ENCODE data around the gene ZNF627.
"Not testable (repeated sequence)": the region's sequence is repeated elsewhere in the genome, so short reads cannot be mapped to it uniquely, and the experiment has no call there.

The ZNF627 gene

DNA sequence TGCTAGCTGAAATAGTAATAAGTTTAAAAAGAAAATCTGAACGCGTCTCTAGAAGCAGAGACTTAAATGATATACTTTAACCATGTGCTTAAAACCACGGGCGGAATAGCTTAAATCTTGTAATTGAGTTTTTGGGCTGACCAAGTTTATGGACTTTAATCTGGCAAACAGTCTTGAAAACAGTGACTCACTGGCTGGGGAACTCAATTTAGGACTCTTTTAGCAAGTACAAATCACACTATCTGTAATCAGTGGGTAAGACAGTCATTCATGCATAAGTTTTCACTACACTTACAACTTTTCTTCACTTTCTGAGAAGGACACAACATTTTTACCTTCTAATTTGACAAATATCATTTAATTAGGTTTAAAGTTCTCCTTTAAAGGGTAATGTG lies 26.8 kb downstream of the ZNF627 start:
- no peak for DNase-seq (ENCODE audit: low spot score)

DNA sequence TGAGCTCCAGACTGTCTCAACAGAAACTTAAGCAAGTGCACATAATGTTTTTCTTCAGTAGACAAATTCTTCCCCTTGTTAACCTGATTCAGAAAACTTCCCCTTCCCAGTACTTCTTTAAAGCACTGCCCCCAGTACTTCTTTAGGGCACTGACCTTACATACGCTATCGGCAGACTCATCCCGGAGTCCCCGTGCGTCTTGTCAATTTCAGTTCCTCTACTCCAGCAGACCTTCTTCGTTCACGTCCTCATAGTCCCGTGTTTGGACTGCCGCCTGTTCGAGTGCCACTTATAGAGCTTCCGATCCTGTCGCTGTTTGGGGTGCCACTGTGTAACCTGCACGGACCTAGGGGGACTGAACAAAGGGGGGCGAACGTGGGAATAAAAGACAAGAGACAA lies 29.0 kb downstream of the ZNF627 start:
- no peak for DNase-seq (ENCODE audit: low spot score)

DNA sequence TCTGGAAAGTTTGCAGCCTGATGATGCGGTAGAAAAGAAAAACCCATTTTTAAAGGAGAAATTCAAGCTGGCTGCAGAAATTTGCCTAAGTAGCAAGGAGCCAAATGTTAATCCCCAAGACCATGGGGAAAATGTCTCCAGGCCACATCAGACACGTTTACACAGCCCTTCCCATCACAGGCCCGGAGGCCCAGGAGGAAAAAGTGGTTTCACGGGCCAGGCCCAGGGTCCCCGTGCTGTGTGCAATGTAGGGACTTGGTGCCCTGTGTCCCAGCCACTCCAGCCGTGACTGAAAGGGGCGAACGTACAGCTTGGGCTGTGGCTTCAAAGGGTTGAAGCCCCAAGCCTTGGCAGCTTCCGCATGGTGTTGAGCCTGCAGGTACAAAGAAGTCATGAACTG lies 35.9 kb downstream of the ZNF627 start:
- DNase-seq (ENCODE audit: low spot score): no peak

DNA sequence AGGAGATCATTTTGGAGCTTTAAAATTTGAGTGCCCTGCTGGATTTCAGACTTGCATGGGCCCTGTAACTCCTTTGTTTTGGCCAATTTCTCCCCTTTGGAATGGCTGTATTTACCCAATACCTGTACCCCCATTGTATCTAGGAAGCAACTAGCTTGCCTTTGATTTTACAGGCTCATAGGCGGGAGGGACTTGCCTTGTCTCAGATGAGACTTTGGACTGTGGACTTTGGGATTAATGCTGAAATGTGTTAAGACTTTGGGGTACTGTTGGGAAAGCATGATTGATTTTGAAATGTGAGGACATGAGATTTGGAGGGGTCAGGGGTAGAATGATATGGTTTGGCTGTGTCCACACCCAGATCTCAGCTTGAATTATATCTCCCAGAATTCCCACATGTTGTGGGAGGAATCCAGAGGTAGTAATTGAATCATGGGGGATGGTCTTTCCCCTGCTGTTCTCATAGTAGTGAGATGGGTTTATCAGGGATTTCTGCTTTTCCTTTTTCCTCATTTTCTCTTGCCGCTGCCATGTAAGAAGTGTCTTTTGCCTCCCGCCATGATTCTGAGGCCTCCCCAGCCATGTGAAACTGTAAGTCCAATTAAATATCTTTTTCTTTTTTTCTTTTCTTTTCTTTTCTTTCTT lies 36.9 kb downstream of the ZNF627 start:
- DNase-seq (ENCODE audit: low spot score): not testable (repeated sequence)

DNA sequence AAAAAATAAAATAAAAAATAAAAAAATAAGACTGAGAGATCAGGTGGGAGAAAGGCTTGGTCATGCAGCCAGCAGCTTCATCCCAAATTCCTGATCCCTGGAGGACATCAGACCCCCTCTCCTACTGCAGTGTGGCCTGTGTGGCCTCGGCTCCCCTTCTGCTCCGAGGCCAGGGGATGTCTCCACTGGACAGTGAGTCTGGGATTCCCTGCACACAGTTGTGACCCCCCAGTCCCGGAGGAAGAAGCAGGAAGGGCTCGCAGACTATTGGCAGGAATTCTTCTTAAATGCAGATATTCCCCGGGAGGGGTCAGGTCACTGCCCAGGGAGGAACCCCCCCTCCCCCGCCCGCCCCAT lies 41.9 kb downstream of the ZNF627 start:
- no peak for DNase-seq (ENCODE audit: low spot score)

DNA sequence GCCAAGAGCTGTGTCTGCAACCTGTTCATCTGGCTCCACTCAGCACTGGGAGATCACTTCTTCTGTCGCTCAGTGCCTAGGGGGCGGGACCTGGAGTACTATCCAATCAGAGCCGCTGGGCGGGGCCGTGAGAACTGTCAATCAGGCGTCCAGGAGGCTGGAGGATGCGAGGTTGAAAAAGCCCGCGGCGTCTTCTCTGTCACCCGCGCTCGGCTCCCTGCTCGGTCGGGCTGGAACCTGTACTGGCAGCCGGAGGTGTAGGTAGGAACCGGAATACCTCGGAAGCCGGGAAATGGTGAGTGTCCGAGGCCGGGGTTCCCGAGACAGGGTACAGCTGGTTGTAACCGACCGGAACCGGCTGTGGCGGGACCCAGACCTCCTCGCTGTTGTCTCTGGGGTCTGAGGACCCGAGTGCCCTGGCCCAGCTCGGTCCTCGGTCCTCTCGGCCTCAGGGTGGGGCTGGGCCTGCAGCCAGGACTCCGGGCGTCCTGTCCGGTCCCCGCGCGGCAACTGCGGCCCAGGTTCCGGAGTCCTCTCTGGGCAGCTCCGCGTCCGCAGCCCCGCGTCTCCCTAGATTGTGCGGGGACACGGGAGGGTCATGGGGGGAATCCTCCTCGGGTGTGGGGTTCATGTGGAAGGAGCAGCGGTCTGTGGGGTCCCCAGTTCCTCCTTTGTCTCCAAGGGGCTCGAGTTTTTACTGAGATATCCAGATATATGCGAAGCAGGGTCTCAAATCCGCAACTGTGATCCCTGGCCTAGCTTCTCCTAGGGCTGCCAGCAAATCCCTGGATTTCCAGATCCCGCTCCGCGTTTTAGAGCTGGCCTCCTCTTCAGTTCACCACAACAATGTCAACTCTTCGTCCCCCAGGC lies 42.6 kb downstream of the ZNF627 start:
- peak; percentile 96 for DNase-seq (ENCODE audit: low spot score)

DNA sequence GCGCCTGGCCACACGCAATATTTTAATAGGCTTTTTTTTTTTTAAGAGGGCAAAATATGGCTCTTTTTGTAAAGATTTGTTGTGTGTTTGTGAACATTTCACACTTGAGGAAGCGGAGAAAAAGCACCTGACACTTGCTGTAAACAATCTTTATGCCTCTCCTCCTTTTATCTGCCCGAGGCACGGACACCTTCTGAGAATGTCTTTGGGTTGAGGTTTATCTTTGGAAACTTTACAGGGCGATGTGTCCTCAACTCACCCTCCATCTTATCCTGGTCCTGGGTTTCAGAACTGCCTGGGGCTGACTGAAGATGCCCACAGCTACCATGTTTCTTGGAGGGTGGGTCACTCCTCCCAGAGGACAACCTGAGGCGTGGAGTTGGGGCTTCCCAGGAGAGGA lies 44.0 kb downstream of the ZNF627 start:
- no peak for DNase-seq (ENCODE audit: low spot score)

DNA sequence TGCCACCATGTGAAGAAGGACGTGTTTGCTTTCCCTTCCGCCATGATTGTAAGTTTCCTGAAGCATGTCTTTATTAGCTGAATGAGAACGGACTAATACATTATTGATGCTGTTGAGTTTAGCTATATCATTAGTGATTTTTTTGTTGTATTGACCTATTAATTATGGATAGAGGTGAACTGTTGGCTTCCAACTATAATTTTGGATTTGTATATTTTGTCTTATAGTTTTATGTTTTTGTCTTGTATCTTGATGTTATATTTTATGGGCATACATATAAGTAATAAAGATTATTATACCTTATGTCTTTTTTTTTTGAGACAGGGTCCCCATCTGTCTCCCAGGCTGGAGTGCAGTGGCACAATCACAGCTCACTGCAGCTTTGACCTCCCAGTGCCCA lies 45.6 kb downstream of the ZNF627 start:
- no peak for DNase-seq (ENCODE audit: low spot score)

DNA sequence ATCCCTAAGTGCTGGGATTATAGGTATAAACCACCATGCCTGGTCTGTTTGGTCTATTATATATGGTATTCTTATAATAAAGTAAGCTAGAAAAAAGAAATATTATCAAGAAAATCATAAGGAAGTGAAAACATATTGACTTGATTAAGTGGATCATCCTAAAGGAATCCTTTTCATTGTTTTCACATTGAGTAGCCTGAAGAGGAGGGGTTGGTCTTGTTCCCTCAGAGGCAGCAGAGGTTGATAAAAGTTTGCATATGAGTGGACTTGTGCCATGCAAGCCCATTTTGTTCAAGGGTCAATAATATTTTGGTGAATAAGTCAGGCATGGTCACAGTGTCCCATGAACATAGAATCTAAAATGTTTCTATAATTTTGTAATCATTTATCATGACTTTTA lies 52.7 kb downstream of the ZNF627 start:
- no peak for DNase-seq (ENCODE audit: low spot score)

DNA sequence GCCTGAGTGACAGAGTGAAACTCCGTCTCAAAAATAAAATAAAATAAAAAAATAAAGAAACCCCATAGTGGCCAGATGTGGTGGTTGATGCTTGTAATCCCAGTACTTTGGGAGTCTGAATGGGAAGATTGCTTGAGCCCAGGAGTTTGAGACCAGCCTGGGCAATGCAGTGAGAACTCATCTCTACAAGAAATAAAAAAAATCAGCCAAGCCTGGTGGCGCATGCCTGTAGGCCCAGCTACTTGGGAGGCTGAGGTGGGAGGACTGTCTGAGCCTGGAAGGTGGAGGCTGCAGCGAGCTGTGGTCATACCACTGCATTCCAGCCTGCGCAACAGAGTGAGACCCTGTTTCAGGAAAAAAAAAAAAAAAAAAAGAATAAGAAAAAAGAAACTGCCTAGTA lies 53.8 kb downstream of the ZNF627 start:
- DNase-seq (ENCODE audit: low spot score): no peak

DNA sequence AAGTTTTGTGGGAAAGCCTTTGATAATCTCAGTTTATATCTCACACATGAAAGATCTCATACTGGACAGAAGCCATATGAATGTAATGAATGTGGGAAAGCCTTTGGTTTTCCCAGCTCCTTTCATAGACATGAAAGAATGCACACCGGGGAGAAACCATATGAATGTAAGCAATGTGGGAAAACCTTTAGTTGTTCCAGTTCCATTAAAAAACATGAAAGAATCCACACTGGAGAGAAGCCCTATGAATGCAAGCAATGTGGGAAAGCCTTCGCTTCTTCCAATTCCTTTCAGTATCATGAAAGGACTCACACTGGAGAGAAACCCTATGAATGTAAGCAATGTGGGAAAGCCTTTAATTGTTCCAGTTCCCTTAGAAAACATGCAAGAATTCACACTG lies 54.8 kb downstream of the ZNF627 start:
- no peak for DNase-seq (ENCODE audit: low spot score)

DNA sequence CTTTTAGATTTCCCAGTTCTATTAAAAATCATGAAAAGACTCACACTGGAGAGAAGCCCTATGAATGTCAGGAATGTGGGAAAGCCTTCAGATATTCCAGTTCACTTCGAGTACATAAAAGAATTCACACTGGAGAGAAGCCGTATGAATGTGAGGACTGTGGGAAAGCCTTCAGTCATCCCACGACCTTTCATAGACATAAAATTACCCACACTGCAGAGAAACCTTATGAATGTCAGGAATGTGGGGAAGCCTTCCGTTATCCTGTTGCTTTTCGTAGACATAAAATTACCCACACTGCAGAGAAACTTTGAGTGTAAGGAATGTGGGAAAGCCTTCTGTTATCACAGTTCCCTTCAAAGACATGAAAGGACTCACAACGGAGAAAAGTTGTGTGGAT lies 55.2 kb downstream of the ZNF627 start:
- no peak for DNase-seq (ENCODE audit: low spot score)

DNA sequence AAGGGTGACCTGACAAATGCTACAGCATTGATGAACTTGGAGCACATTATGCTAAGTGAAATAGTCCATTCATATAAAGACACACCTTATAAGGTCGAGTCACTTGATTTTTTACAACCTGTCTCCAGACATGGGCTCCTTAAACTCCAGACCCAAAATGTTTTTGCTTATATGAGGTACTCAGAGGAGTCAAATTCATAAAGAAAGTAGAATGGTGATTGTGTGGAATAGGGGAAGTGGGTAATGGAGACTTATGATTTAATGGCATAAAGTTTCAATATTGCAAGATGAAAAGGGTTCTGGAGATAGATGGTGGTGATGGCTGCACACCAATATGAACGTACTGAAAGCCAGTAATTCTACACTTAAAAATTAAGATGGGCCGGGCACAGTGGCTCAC lies 59.3 kb downstream of the ZNF627 start:
- no peak for DNase-seq (ENCODE audit: low spot score)

DNA sequence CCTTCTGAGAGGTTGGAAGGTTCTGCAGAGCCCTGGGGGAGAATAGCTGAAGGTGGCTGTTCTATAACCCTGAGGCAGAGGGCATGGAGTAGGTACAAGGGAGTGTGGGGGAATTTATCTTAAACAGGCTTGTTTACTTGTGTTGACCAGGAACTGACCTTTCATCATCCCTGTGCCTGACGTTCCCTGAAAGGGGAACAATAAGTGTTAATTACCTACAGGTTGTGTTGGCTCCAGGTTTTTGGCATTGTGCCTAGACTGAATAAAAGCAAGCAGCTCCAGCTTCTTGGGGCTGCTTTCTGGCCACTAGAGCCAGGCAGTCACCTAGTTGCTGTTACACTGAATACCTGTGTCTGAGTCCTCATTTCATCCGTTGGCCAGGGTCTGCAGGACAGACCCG lies 60.0 kb downstream of the ZNF627 start:
- no peak for DNase-seq (ENCODE audit: low spot score)

DNA sequence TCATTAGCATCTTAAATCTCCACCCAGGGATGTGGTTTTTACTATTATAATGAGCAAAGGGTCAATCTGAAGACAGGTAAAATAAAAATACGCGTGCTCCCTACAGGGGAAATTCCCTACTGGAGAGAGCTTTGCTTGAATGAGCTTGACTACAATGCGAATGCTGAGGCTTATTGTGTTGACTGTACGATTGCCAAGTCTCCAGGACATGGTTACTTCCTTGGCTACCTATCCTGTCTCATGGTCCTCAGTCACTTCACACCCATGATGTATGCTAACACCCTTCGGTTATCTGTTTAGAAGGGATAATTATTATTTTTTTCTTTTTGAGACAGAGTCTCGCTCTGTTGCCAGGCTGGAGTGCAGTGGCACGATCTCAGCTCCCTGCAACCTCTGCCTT lies 61.7 kb downstream of the ZNF627 start:
- DNase-seq (ENCODE audit: low spot score): no peak

DNA sequence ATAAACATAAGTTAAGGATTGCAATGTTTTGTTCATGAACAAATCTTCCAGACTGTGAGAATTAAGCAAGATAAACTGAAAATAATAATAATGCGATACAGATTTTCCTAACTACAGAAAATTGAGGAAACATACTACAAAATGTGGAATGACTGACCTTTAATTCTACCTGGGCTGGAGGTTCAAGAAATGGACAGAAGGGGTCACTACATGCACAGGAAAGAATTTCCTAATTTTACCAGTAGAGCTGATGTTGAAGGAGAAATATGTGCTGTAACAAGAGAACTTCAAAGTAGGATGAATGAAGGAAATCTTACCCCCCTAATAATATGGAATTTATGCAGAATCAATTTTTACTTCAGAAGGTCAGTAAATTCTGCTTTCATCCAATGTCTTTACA lies 62.3 kb downstream of the ZNF627 start:
- no peak for DNase-seq (ENCODE audit: low spot score)

DNA sequence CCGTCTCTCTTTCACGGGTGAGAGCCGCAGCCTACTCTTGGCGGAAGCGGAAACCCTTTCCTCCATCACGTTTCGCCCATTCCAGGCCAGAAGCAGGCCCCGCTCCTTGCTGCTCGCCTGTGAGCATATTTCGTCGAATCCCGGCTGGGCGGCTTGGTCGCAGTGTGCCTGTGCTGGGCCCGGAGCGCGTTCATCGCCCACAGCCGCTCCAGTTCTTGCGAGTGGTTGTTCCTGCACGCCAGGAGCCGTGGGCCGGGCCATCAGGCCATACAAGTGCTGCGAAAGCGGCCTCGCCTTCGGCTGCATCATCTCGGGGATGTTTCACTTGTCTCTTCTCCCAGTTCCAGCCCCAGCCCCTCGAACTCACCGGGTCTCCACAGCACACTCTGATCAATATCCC lies 65.0 kb downstream of the ZNF627 start:
- no peak for DNase-seq (ENCODE audit: low spot score)

DNA sequence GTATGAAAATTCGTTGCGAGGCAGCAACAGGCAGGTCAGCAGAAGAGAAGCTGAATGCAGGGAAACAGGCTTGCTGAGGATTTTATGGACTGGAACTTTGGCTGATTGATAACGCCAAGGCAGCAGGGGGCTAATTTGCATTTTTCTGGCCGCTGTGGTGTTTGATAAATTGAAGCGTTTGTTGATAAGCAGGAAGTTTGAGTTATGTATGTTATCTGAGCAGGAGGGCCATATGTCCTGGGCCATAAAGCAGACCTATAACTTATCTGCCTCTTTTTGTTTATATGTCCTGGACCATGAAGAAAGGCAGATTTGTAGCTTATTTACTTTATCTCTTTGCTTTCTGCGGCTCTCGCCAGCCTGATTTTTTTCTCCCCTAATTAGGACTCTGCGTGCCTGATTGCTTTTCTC lies 65.9 kb downstream of the ZNF627 start:
- no peak for DNase-seq (ENCODE audit: low spot score)
